ENCODE measurements around the gene NEFH. TPM values are rescaled to one million over a fixed set of nuclear protein-coding genes. Genes with fewer than 3 reads are reported as not detected.

NEFH gene
- total RNA-seq, 1 donor from 2014 or later: 0.32 TPM

- TF ChIP-seq CTCF (IDR thresholded peaks at IDR 0.05): no peak
- no peaks in the 10 kb centered on the region for H3K9me3 ChIP-seq
- no peaks in the 10 kb centered on the region for H3K36me3 ChIP-seq
- no peak overlapping the region for H3K4me3 ChIP-seq
- intact Hi-C loops (cut with DNase I): no loop called here
- peaks cover 2 to 6% of the 10 kb centered on the region in 2 donors for H3K4me1 ChIP-seq
- DNase-seq (ENCODE audit: low spot score in 2 of 2): no peak
- peaks cover 7% of the 10 kb centered on the region for H3K27me3 ChIP-seq
- H3K27ac ChIP-seq: no peak overlapping the region
Observed at GRCh38 chr22:29478326-29479276, 1.4 kb upstream of the NEFH start.

DNA sequence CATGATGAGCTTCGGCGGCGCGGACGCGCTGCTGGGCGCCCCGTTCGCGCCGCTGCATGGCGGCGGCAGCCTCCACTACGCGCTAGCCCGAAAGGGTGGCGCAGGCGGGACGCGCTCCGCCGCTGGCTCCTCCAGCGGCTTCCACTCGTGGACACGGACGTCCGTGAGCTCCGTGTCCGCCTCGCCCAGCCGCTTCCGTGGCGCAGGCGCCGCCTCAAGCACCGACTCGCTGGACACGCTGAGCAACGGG lies 169 bp downstream of the NEFH start:
- peak overlapping the region in 1 of 2 donors; percentile 43 for H3K4me3 ChIP-seq
- H3K9me3 ChIP-seq: no peaks in the 10 kb centered on the region
- no peak for DNase-seq (ENCODE audit: low spot score in 2 of 2)
- peaks cover 7% of the 10 kb centered on the region for H3K27me3 ChIP-seq
- H3K36me3 ChIP-seq: no peaks in the 10 kb centered on the region
- intact Hi-C loops (cut with DNase I): no loop called here
- no peak overlapping the region for H3K27ac ChIP-seq
- H3K4me1 ChIP-seq: peaks cover 2 to 6% of the 10 kb centered on the region in 2 donors
- no peak for TF ChIP-seq CTCF (IDR thresholded peaks at IDR 0.05)

DNA sequence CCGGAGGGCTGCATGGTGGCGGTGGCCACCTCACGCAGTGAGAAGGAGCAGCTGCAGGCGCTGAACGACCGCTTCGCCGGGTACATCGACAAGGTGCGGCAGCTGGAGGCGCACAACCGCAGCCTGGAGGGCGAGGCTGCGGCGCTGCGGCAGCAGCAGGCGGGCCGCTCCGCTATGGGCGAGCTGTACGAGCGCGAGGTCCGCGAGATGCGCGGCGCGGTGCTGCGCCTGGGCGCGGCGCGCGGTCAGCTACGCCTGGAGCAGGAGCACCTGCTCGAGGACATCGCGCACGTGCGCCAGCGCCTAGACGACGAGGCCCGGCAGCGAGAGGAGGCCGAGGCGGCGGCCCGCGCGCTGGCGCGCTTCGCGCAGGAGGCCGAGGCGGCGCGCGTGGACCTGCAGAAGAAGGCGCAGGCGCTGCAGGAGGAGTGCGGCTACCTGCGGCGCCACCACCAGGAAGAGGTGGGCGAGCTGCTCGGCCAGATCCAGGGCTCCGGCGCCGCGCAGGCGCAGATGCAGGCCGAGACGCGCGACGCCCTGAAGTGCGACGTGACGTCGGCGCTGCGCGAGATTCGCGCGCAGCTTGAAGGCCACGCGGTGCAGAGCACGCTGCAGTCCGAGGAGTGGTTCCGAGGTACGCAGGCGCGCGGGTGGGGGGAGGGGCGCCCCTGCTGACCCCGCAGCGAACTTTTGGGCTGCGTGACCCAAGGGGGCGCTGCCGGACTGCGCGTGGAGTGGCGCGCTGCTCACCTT lies 670 bp downstream of the NEFH start:
- H3K27me3 ChIP-seq: peaks cover 7% of the 10 kb centered on the region
- intact Hi-C loops (cut with DNase I): no loop called here
- peaks cover 2 to 6% of the 10 kb centered on the region in 2 donors for H3K4me1 ChIP-seq
- no peak for DNase-seq (ENCODE audit: low spot score in 2 of 2)
- no peak for TF ChIP-seq CTCF (IDR thresholded peaks at IDR 0.05)
- H3K27ac ChIP-seq: no peak overlapping the region
- H3K36me3 ChIP-seq: no peaks in the 10 kb centered on the region
- H3K9me3 ChIP-seq: no peaks in the 10 kb centered on the region
- peak overlapping the region; percentile 42 to 43 for H3K4me3 ChIP-seq

- Histone ChIP-seq H3K4me3 (peak overlapping the region; percentile 42 to 43), H3K27ac (no peak overlapping the region), H3K9me3 (no peaks in the 10 kb centered on the region), H3K4me1 (peaks cover 2 to 6% of the 10 kb centered on the region in 2 donors), H3K36me3 (no peaks in the 10 kb centered on the region), H3K27me3 (peaks cover 7% of the 10 kb centered on the region)
- intact Hi-C loops (cut with DNase I): no loop called here
- no peak for DNase-seq (ENCODE audit: low spot score in 2 of 2)
- no peak for TF ChIP-seq CTCF (IDR thresholded peaks at IDR 0.05)
Observed at GRCh38 chr22:29481265-29482000, 1.4 kb downstream of the NEFH start.

DNA sequence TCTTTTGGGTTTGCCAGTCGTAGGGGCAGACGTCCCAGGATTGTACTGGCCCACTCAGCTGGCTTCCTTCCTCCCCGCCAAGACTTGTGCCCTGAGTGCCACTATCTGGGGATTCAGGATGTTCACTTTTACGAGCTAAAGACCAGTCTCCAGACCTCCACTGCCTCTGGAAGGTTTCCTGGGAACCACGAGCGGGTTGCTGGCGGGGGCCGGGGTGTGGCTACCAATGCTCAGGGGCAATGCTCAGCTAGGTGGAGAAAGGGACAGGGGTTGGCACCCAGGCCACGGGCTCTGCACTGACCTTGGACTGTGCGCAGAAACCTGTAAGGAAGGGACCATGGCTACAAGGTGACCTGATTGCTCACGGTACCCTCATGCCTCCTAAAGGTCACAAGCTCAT lies 2.2 kb downstream of the NEFH start:
- peaks cover 7% of the 10 kb centered on the region for H3K27me3 ChIP-seq
- TF ChIP-seq CTCF (IDR thresholded peaks at IDR 0.05): no peak
- H3K36me3 ChIP-seq: no peaks in the 10 kb centered on the region
- H3K4me3 ChIP-seq: no peak overlapping the region
- no peak for DNase-seq (ENCODE audit: low spot score in 2 of 2)
- peaks cover 2 to 6% of the 10 kb centered on the region in 2 donors for H3K4me1 ChIP-seq
- intact Hi-C loops (cut with DNase I): no loop called here
- H3K27ac ChIP-seq: no peak overlapping the region
- H3K9me3 ChIP-seq: no peaks in the 10 kb centered on the region

Data from ascending aorta (tissue), 2 donors.